G401.6 (cell line): ENCODE results near the gene APBA2.

Experiments
- FAIRE-seq: peaks from 2 replicates; lab custom pipeline; 2012; peaks lifted over from hg19 to GRCh38; lab: Jason Lieb, UNC

Gene APBA2

GRCh38 chr15:29122506-29122905 is 236.7 kb downstream of the APBA2 start:
- FAIRE-seq: no peak

GRCh38 chr15:29123171-29123570 is 237.4 kb downstream of the APBA2 start:
- FAIRE-seq: no peak

- no peak for FAIRE-seq
These were observed 238.2 kb downstream of the APBA2 start for GRCh38 chr15:29123991-29124390.

- no peak for FAIRE-seq
These were observed 239.0 kb downstream of the APBA2 start for GRCh38 chr15:29124581-29125381.

- FAIRE-seq: no peak
These were observed 239.8 kb downstream of the APBA2 start for GRCh38 chr15:29125382-29126207.

- FAIRE-seq: no peak
These were observed 240.4 kb downstream of the APBA2 start for GRCh38 chr15:29126208-29126536.

GRCh38 chr15:29126821-29127461 is 241.2 kb downstream of the APBA2 start:
- FAIRE-seq: no peak

GRCh38 chr15:29127506-29128430 is 242.0 kb downstream of the APBA2 start:
- no peak for FAIRE-seq

- no peak for FAIRE-seq
These were observed 242.9 kb downstream of the APBA2 start for GRCh38 chr15:29128671-29129070.

GRCh38 chr15:29129221-29129620 is 243.4 kb downstream of the APBA2 start:
- no peak for FAIRE-seq

GRCh38 chr15:29129926-29130325 is 244.2 kb downstream of the APBA2 start:
- FAIRE-seq: no peak

GRCh38 chr15:29130476-29130875 is 244.7 kb downstream of the APBA2 start:
- FAIRE-seq: no peak

GRCh38 chr15:29130951-29131839 is 245.4 kb downstream of the APBA2 start:
- FAIRE-seq: no peak

GRCh38 chr15:29131840-29132420 is 246.2 kb downstream of the APBA2 start:
- no peak for FAIRE-seq

GRCh38 chr15:29132735-29133181 is 247.0 kb downstream of the APBA2 start:
- no peak for FAIRE-seq

GRCh38 chr15:29133321-29133720 is 247.5 kb downstream of the APBA2 start:
- no peak for FAIRE-seq

GRCh38 chr15:29133791-29134190 is 248.0 kb downstream of the APBA2 start:
- no peak for FAIRE-seq

GRCh38 chr15:29134239-29134638 is 248.5 kb downstream of the APBA2 start:
- FAIRE-seq: no peak

- no peak for FAIRE-seq
These were observed 249.0 kb downstream of the APBA2 start for GRCh38 chr15:29134641-29135308.

GRCh38 chr15:29135309-29135657 is 249.5 kb downstream of the APBA2 start:
- no peak for FAIRE-seq
